PC-3 (cell line): ENCODE data around the gene XPR1. TPM values are rescaled to one million over a fixed set of nuclear protein-coding genes. Genes with fewer than 3 reads are reported as not detected.

ENCODE experiments used
- ATAC-seq: fragments of 200-7000 bp; cut with Tn5 transposase; 2 replicates; pipeline ENCODE4 v1.9.1; 2020; ENCODE audit warnings: mild to moderate bottlenecking, moderate library complexity
- BruUV-seq: library from RNA; stranded (reverse); fragments of 400-500 nt; replicated peaks from 2 replicates; lab custom pipeline; 2021; lab: Mats Ljungman, UMichigan
- CTCF ChIA-PET: fragments of 300-600 bp; sonication (Branson Sonifier 250); formaldehyde crosslinking; loops from one replicate; lab custom pipeline; 2022; ENCODE audit warnings: antibody characterized with exemption; lab: Charles Lee
- POLR2A ChIA-PET: fragments of 300-600 bp; sonication (Branson Sonifier 250); formaldehyde crosslinking; loops from one replicate; lab custom pipeline; 2022; ENCODE audit warnings: antibody characterized with exemption; ENCODE audit not compliant: unreplicated experiment; lab: Charles Lee
- DNase-seq: peaks from one replicate; pipeline ENCODE4 v3.0.0-alpha.2; 2015
- H2AFZ ChIP-seq: fragments of 300-600 bp; sonication (generic); 2 replicates; pipeline ENCODE4 v1.6.0; 2016; ENCODE audit warnings: antibody characterized with exemption, low read length
- H3F3A ChIP-seq: fragments of 300-600 bp; sonication (generic); one replicate; pipeline ENCODE4 v1.6.0; 2017; ENCODE audit warnings: antibody characterized with exemption, low read length, control low read depth, mild to moderate bottlenecking; ENCODE audit not compliant: unreplicated experiment
- H3K27ac ChIP-seq: fragments of 300-600 bp; sonication (generic); 2 replicates; pipeline ENCODE4 v1.5.1; 2016; ENCODE audit warnings: mild to moderate bottlenecking, low read length
- H3K27me3 ChIP-seq: fragments of 300-600 bp; sonication (generic); 2 replicates; pipeline ENCODE4 v1.6.1; 2016; ENCODE audit warnings: low read length, mixed read lengths
- H3K36me3 ChIP-seq: fragments of 300-600 bp; sonication (generic); 2 replicates; pipeline ENCODE4 v1.6.1; 2016; ENCODE audit warnings: low read depth, mixed run types, low read length, mixed read lengths
- H3K4me1 ChIP-seq: fragments of 300-600 bp; sonication (generic); 2 replicates; pipeline ENCODE4 v1.5.1; 2016; ENCODE audit warnings: low read length; ENCODE audit not compliant: insufficient read depth
- H3K4me2 ChIP-seq: fragments of 300-600 bp; sonication (generic); 2 replicates; pipeline ENCODE4 v1.6.0; 2016; ENCODE audit warnings: low read length
- H3K4me3 ChIP-seq: fragments of 300-600 bp; sonication (generic); 2 replicates; pipeline ENCODE4 v1.5.1; 2016; ENCODE audit warnings: mild to moderate bottlenecking, low read length, mixed read lengths
- H3K79me2 ChIP-seq: fragments of 300-600 bp; sonication (generic); 2 replicates; pipeline ENCODE4 v1.6.1; 2017; ENCODE audit warnings: low read length, mixed read lengths
- H3K9ac ChIP-seq: fragments of 300-600 bp; sonication (generic); 2 replicates; pipeline ENCODE4 v1.6.0; 2016; ENCODE audit warnings: mild to moderate bottlenecking, low read length
- H3K9me2 ChIP-seq: fragments of 300-600 bp; sonication (generic); replicated peaks from 2 replicates; pipeline ENCODE4 v1.6.1; 2016; ENCODE audit warnings: mixed run types, low read length, mixed read lengths
- H3K9me3 ChIP-seq: fragments of 300-600 bp; sonication (generic); 2 replicates; pipeline ENCODE4 v1.6.1; 2016; ENCODE audit warnings: low read length, mixed read lengths
- H4K20me1 ChIP-seq: fragments of 300-600 bp; sonication (generic); 2 replicates; pipeline ENCODE4 v1.6.1; 2016; ENCODE audit warnings: low read length, mixed read lengths
- CTCF ChIP-seq: fragments of 300-600 bp; sonication (generic); conservative IDR thresholded peaks from 2 replicates; pipeline ENCODE4 v1.5.1; 2017; ENCODE audit warnings: antibody characterized with exemption, low read depth, mild to moderate bottlenecking, low read length
- EZH2 ChIP-seq: fragments of 300-600 bp; sonication (generic); IDR thresholded peaks from one replicate; pipeline ENCODE4 v1.6.1; 2017; ENCODE audit warnings: antibody characterized with exemption, mild to moderate bottlenecking, low read length; ENCODE audit not compliant: unreplicated experiment
- EZH2phosphoT487 ChIP-seq: fragments of 300-600 bp; sonication (generic); IDR thresholded peaks from 2 replicates; pipeline ENCODE4 v1.6.1; 2018; ENCODE audit warnings: mild to moderate bottlenecking, antibody characterized with exemption, low read length, borderline replicate concordance
- intact Hi-C: fragments of 100-400 bp; cut with micrococcal nuclease; formaldehyde crosslinking; loops from 2 replicates; pipeline ENCODE4 v1.9.0; 2023
- total RNA-seq: library from RNA; depleted of rRNA; stranded (reverse); fragments of >200 nt; gene quantifications from 2 replicates; pipeline ENCODE4 v1.2.3, GENCODE V29; 2014

The XPR1 gene
- total RNA-seq, 1 experiment from 2014 or later = 8.2 TPM

- no peak overlapping the region for H3K27ac ChIP-seq
- H3F3A ChIP-seq = no peaks in the 10 kb centered on the region
- no peaks in the 10 kb centered on the region for H3K9me3 ChIP-seq
- ATAC-seq = no peak
- intact Hi-C loops = no loop called here
- no peak for TF ChIP-seq CTCF
- TF ChIP-seq EZH2phosphoT487 = no peak
- no peak for TF ChIP-seq EZH2
- no peaks in the 10 kb centered on the region for H3K36me3 ChIP-seq
- H3K4me2 ChIP-seq = no peak overlapping the region
- H4K20me1 ChIP-seq = no peaks in the 10 kb centered on the region
- DNase-seq = no peak
- H3K9me2 ChIP-seq = no peaks in the 10 kb centered on the region
- no peak overlapping the region for H3K4me3 ChIP-seq
- H3K79me2 ChIP-seq = no peaks in the 10 kb centered on the region
- ChIA-PET CTCF (no interaction called here), POLR2A (no interaction called here)
- H3K27me3 ChIP-seq = no peaks in the 10 kb centered on the region
- no peak overlapping the region for H2AFZ ChIP-seq
- no peak overlapping the region for H3K9ac ChIP-seq
- BruUV-seq = no TSS peak
- H3K4me1 ChIP-seq = no peaks in the 10 kb centered on the region
These were observed 297.6 kb downstream of the XPR1 start for GRCh38 chr1:180929389-180929788.

- ChIA-PET POLR2A (no interaction called here), CTCF (no interaction called here)
These were observed 298.9 kb downstream of the XPR1 start for GRCh38 chr1:180930687-180931086.

More at GRCh38 chr1:180930687-180931086, 298.9 kb downstream of the XPR1 start:
- no peak for ATAC-seq
- Histone ChIP-seq H3K79me2 (no peaks in the 10 kb centered on the region), H3K36me3 (no peaks in the 10 kb centered on the region), H4K20me1 (no peaks in the 10 kb centered on the region), H3F3A (no peaks in the 10 kb centered on the region), H3K9ac (no peak overlapping the region), H3K4me3 (no peak overlapping the region), H3K9me3 (no peaks in the 10 kb centered on the region), H3K27me3 (no peaks in the 10 kb centered on the region), H3K9me2 (no peaks in the 10 kb centered on the region), H2AFZ (no peak overlapping the region), H3K4me2 (no peak overlapping the region), H3K27ac (no peak overlapping the region), H3K4me1 (no peaks in the 10 kb centered on the region)
- DNase-seq = no peak
- TF ChIP-seq EZH2 (no peak), EZH2phosphoT487 (no peak), CTCF (no peak)
- BruUV-seq = no TSS peak
- intact Hi-C loops = no loop called here
